Fibroblast of villous mesenchyme (primary cell): ENCODE results near the gene AGA. TPM values are rescaled to one million over a fixed set of nuclear protein-coding genes. Genes with fewer than 3 reads are reported as not detected.

Source experiments
- DNase-seq: peaks from one replicate; pipeline ENCODE4 v3.0.0-alpha.2; 2010; ENCODE audit warnings: low read depth
- H3K4me3 ChIP-seq: 2 replicates; pipeline ENCODE4 v1.5.1; 2011; ENCODE audit warnings: low read depth, mild to moderate bottlenecking, low read length
- CTCF ChIP-seq: IDR thresholded peaks from 2 replicates; pipeline ENCODE4 v1.5.1; 2012; ENCODE audit warnings: low read depth, mild to moderate bottlenecking, low read length; ENCODE audit not compliant: insufficient read depth
- total RNA-seq: library from RNA; depleted of rRNA; stranded (reverse); fragments of >200 nt; gene quantifications from 2 replicates; pipeline ENCODE4 v1.2.3, GENCODE V29; 2012

AGA gene
- total RNA-seq, 1 donor: 26.3 TPM

- no peak for TF ChIP-seq CTCF
- no peak overlapping the region for H3K4me3 ChIP-seq
- DNase-seq: no peak
Observed at GRCh38 chr4:177436456-177436855, 5.8 kb downstream of the AGA start.

GRCh38 chr4:177434667-177435066 is 7.6 kb downstream of the AGA start:
- no peak for TF ChIP-seq CTCF
- no peak overlapping the region for H3K4me3 ChIP-seq
- no peak for DNase-seq

- no peak overlapping the region for H3K4me3 ChIP-seq
- TF ChIP-seq CTCF: no peak
- no peak for DNase-seq
Observed at GRCh38 chr4:177427192-177427591, 15.0 kb downstream of the AGA start.

- no peak for DNase-seq
- no peak overlapping the region for H3K4me3 ChIP-seq
- TF ChIP-seq CTCF: no peak
Observed at GRCh38 chr4:177419434-177419833, 22.8 kb downstream of the AGA start.

GRCh38 chr4:177413656-177414055 is 28.6 kb downstream of the AGA start:
- DNase-seq: no peak
- H3K4me3 ChIP-seq: no peak overlapping the region
- no peak for TF ChIP-seq CTCF

- no peak for DNase-seq
- TF ChIP-seq CTCF: no peak
Observed at GRCh38 chr4:177413076-177413475, 29.2 kb downstream of the AGA start.

GRCh38 chr4:177411996-177412395 is 30.2 kb downstream of the AGA start:
- no peak for TF ChIP-seq CTCF
- no peak for DNase-seq
- H3K4me3 ChIP-seq: no peak overlapping the region

More at GRCh38 chr4:177413076-177413475, 29.2 kb downstream of the AGA start:
- H3K4me3 ChIP-seq: no peak overlapping the region
